ENCODE data around the gene EHD4.

EHD4 gene

DNA sequence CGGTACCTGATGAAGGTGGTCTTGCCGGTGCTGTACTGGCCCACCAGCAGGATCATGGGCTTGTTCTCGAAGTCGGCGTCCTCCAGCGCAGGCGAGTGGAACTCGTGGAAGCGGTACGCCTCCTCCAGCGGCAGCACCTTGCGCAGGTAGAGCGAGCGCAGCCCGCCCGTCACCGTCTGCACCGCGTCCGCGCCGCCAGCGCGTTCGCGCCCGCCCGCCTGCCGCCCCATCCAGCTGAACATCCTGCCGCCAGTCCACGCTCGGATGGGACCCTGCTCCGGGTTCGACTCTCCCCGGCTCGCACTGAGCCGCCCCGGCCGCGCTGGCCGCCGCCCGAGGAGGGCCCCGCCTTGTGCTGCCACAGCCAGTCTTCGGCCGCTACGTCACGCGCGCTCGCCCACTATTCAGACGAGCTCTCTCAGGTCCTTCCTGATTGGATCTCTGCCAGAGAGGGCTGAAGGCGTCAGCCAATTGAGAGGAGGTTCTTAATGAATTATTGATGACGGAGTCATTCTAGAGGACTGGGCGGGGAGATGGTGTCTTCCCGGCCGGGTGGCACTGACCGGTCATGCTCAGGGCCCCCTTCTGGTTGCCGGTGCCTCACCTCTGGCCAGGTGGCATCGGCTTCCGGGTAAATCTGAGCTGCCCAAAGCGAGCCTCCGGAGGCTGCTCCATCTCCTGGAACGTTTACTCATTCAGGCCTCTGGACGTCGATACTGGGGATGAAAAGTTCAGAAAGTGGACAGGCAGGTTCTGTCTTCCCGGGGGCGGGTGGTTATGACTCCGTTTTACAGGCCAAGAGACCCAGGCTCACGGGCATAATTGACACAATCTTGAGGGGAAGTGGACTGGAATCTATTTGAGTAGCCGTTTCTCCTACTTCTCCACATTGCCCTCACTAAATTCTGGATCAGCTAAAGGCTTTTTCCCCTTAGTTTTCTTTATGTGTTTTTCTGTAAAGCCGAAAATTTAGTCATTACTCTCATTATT is at the start of gene EHD4:
EHD4 (minus strand) TSS at position 305 of the 990 bp plus-strand sequence; CDS start at position 242, 63 bp downstream.
- DNase-seq: peak; percentile 97

DNA sequence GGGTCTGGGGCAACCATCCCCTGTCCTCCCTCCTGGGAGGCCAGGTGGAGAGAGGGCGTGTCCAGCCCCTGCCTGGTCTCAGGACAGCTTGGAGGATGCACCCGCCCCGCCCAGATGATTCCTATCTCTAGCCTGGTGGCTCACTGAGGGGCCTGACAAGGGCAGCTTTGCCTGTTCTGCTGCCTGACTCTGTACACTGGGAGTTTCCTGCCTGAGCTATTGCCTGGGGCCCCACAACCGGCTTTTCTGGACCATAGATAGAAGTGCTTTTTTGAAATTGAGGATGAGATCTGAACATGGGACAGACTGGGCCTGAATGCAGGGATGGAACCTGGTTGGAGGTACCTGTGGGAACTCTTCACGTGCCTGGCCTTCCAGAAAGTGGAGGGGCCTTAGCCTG is 49.2 kb upstream of the EHD4 start:
- no peak for DNase-seq

DNA sequence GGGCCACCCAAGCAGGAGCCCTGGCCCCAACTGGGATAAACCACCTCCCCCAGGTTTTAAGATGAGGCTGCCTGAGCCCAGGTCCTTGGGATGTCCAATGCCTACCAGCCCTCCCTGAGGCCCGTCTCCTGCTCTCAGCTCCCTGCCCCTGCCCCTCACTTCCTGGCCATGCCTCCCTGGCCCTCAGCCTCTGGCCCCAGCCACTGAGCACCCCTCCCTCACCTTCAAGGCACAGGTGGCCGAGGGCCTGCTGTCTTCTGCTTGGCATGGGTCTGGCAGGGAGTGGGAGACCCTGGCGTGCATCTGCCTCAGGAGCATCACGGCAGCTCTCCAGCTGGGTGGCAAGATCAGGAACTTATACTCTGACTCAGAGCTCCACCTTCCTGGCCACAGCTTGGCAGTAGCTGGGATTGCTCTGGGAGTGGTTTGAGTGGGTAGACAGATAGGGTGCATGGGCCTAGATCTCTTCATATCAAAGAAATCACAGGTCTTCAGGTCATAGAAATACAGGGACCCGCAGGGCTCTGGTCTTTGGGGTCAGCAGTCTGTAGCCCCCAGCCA is 48.4 kb upstream of the EHD4 start, which contains the start of gene PLA2G4E:
PLA2G4E (minus strand) TSS at position 330 of the 561 bp plus-strand sequence; CDS start at position 318, 12 bp downstream.
- DNase-seq: no peak

DNA sequence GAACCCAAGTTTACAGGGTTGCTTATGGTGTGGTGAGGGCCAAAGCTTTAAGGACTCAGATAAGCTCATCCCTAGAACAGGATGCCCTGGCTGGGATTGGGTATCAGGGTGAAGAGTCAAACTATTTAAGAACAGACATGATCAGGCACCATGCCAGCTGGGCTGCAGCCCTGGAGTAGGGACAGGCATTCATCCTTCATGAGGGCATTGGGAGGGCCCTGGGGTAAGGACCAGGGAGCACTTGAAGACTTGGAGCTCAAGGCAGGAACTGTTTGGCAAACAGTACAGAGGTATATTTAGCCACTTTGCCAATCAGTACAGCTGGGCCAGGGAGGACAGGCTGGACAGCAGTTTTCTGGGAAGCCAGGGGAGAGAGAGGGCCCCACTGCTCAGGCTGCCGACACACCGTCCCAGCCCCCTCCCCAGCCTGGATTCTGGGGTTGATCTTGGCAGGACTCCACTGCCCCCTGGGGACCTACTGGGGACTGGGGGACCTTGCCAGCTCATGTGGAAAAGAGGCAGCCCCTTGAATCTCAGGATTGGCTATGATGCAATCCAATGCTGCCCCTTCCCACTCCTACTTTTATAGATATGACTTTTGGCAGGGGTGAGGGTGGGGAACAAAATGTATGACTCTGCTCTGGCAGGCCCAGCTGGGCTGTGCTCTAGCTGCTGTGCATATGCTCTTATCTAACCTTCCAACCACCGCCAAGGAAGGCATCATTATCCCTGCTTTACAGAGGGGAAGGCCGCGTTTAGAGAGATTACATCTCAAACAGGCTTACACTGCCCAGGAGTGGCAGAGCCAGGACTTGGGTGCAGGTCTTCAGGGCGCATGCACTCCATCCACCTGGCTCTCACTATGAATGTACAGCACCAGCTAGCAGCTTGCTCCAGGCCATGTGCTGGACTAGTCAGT is 46.2 kb upstream of the EHD4 start:
- no peak for DNase-seq

DNA sequence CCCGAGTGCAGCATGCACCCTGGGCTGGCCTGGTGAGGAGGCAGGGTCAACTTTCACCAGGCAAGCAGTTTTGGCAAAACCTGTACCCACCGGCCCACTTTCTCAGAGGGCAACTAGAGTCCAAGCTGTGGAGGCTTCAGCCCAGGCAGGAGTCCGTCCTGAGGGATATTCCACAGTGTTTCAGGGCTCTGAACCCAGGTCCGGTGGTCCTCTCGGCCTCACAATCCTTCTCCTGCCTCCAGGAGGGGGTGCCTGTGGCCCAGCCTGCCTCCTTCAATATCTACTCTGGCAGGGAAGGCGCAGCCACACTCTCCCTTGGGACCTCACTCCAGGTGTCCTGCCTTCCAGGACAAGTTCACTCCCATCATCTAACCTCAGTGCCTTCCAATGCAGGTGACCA is 44.6 kb upstream of the EHD4 start:
- DNase-seq: no peak

DNA sequence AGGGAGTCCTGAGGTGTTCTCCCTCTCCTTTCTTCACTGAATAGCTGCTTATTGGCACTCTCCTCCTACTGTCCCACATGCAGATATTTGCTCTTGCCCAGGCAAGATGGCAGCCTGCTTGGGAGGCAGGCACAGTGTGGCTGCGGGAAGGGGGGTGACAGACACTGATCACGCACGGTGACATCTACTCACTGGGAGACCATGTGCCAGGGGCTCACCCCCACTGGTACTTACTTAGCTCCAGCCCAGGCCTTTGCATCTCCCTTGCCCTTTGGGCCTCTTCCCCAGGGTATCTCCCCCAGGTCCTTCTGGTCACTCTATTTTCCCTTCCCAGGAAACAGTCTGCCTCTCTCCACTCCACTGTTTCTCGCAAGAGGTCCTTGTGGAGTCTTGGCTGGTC is 42.0 kb upstream of the EHD4 start:
- DNase-seq: no peak

DNA sequence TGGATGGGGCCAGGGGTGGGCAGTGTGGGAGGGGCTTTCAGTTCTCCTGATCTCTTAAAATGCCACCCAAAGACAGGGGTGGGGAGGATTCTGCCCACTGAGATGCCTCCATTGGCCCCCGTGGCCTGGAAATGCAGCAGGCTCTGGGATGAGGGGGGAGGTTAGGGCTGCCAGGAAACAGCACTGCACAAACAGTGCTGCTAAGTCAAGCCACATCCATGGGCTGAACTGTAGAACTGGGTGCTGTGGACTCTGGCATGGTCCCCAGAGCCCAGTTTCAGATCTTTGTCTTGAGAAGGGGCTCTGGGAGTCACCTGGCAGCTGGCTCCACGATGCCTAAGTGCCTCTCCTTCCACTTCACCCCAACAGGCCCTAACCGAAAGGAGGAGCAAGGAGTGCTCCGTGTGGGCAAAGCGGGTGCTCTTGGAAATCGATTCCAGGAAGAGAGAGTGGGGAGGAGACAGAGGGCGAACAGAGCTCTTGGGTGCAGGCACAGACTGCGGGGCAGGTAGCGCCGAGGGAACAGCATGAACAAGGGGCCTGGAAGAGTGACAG is 40.6 kb upstream of the EHD4 start:
- no peak for DNase-seq

DNA sequence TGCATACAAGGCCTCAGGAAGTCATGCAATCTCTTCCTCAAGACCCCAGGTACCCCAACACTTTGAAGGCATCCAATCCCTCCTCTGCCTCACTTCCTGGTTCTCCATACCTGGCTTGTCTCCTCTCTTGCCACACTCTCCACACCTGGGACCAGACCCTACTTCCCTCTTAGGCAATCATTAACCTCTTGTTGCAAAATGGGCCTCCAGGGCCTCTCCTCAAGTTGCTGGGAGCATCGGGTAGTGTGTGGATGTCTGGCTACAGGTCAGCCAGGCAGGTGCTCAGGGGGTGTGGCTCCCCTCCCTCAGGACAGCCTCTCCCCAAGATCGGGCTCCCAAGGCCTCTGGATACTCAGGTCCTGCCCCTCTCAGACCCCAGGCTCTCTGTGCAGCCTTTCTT is 39.9 kb upstream of the EHD4 start:
- no peak for DNase-seq

DNA sequence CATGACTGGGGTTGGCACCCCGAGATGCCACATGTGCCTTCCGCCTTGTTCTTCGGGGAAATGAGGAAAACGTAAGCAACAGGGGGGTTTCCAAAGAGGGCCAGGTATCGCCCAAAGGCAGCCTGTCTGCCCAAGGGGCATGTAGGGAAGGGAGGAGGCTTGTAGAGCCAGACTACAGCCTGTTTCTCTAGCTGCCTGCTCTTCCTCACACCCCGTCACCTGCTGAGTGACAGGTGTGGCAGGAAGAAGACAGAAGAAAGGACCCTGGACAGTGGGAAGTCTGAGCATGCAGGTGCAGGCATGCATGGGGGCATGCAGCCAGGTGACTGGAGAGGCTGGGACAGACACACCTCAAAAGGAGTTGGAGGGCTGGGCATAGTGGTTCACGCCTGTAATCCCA is 38.7 kb upstream of the EHD4 start:
- DNase-seq: peak; percentile 11

DNA sequence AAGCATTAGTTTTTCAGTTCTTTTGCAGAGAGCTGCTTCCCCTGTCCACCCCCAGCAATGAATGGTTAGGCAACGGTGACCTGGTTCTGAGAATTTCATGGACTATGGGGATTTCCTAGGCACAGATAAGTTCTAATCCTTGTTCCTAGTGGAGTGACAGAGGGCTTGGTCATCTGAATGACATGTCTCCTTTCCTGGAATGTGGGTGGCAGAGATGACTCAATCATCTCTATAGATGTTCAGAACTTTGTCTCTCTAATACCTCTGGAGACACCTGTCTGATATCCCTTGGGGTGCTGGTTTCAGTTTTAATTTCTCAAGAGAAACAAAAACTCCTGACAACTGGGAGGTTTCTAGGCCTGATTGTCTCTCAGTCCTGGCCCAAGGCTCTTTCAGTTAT is 38.1 kb upstream of the EHD4 start:
- DNase-seq: no peak

DNA sequence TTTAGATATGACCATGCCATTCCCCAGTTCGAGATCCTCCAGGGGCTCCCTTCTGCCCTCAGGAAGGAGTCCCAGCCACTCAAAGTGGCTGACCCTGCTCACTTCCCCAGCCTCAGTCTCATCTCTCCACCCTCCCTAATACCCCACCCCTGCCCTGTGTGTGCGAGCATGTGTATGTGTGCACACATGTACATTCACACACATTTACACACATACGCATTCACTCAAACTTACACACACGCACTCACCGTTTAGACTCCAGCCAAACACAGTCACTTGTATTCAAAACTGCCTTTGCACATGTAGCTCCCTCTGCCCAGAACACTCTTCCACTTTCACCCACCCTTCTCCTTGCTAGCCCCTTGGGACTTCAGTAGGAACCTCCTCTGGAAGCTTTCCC is 37.1 kb upstream of the EHD4 start:
- no peak for DNase-seq

DNA sequence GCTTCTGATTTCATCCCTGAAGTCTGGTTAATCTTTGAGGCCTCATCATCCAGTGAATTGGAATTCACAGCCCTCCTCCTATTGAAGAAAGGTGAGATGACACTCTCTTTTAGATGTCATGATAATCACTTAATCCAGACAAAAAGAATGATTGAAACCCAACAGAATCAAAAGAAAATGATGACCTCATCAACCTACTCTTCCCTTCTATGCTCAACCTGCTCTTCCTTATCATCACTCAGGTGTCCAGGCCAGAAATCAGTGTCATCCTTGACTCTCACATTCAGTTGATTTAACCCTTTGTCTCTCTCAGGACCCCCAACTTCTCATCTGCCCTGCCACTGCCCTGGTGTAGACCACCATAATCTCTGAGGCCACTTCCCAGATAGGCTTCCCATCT is 36.7 kb upstream of the EHD4 start:
- DNase-seq: no peak

DNA sequence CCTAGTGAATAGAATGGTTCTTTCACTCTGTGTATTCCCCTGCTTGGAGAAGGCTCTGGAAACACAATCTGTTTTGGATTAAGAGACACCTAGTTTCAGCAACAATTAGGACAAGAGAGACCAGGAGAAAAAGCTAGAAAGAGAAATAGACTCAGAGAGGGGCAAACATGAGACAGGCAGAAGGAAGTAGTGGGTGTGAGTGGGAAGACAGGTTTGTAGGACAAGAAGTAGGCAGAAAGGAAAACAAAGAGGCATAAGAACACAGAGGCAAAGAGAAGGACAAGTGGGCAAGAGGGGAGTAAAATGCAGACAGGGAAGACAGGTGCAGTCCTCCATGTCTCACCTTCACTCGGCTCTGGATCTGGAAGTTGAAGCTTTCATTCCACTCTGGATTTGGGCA is 35.0 kb upstream of the EHD4 start:
- DNase-seq: no peak

DNA sequence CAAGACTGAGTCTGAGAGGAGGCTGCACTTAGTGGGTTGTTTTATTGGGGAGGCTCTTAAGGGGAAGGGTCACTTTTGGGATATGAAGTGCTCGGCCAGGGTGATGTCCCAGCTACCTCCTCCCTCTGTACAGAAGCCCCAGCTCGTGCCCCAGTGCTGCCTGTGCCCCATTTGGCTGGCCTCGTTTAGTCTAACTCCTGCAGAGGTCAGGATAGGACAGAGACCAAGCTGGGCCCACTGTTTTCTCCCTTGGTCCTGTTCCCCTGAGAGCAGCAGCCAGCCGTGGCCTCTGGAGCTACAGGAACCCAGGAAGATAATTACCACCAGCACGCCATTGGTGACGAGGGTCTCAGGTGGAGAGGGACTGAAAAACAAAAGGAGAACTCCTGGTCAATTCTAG is 30.0 kb upstream of the EHD4 start:
- DNase-seq: no peak

DNA sequence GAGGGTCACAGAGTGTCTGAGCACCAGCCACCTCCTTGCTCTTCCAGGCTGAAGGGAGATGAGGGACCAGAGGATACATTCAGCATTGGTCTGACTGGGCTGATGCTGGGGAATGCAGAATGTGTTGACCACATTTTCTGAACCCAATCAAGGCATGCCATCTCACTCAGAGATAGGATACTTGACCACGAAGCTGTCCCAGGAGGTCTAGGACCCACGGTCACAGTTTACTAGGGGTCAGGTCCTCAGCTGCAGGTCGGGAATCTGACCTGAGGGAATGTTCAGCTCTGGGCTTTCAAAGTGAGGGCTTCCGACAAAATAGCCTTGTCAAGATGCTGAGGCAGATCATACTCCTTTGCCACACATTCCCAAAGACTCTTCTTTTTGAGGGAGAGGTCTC is 28.9 kb upstream of the EHD4 start:
- no peak for DNase-seq

DNA sequence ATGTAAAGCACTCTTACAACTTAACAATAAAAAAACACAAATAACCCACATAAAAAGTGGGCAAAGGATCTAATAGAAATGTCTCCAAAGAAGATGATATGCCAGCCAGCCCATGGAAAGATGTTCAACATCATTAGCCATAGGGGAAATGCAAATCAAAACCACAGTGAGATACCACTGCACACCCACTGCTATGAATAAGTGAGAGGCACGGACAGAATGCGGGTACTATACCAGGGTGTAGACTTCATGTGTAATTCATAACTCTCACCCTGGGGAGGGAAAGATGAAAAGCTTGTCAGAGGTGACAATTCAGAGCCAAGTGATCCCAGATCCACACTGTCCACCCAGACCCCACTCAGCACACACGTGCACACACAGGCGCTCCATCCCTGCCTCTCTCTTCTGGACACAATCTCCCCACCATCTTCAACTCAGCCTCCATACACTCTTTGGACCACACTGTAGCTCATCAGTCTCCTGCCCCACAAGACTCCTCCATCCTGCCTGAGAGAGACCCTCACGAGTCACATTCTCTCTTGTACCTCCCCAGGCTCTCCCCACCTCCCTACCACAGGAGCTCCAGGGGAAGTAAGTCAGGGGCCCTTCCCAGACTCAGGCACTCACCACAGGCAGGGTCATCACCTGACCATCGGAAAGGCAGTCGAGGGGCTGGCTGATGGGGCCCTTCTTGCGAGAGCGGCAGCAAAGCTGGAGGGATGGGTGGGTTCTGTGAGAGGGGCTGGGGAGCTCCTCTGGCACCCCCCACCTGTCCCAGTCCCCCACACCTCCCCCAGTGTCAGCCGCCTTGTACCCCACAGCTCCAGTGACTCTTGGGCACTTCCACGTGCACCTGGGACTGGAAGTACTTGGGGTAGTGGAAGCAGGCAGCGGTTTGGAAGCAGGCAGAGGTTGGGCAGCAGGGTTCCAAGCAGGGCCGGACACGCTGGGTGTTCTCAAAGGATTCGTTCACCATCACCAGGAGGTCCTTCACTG is 27.2 kb upstream of the EHD4 start:
- no peak for DNase-seq

DNA sequence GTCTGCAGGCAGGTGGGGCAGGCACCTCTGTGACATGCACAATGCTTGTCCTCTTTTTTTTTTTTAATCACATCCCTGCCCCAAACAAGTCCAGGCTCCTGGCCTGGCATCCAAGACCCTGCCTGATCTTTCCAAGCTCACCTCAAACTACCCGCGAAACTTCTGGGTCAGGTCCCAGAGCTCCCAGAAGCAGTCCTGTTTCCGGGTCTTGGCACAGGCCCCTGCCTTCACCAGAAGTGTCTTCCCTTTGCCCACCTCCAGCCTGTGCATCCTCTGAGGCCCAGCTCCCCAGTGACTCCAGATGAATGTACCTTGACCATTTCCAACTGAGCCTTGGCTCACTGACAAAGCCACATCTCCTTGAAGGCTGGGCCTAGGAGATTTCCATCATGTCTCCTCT is 25.5 kb upstream of the EHD4 start:
- DNase-seq: no peak

DNA sequence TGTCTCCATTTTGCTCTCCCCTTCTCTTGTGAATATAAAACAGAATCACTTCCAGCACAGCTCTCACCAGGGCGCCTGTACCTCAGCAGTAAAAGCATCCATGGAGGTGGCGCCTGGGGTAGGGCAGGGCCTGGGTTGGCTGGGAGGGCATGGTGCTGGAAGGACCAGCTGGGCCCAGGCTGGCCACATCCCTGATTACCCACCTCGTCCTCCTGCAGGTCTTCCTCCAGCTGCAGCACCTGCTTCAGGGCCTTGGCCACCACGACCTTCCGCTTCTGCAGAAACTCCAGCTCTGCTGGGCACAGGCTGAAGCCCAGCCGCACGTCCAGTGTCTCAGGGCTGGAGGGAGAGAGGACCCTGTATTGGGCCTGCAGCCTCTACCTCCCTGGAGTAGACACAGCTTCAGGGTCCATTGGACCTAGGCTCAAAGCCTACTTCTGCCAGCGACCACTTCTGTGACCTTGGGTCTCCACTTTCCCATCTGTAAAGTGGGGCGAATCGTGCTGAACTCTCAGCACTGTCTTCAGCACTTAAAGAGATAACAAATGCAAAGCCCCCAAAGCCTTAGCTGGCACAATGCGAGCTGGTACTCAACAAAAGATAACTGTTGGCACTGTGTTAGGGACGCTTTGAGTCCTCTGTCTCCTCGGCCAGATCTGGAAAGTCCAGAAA is 24.7 kb upstream of the EHD4 start:
- no peak for DNase-seq

DNA sequence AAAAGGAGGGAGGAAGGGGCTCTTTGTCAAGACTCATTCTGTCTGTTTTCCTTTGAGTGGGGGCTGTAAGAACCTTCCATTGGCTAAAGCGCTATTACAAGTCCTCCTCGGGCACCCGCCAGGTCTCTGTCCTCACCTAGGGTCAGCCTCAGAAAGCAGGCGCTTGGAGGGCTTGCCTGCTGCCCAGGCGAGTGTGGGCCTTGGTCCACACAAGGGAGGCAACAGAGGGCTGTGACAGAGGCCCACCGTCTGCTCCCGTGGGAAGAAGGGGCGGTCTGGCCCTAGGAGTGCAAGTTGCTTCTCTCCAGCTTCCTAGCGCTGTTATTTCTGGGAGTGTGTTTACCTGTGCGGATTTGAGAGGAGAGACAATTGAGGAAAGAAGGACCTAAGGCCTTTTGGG is 24.0 kb upstream of the EHD4 start:
- no peak for DNase-seq

DNA sequence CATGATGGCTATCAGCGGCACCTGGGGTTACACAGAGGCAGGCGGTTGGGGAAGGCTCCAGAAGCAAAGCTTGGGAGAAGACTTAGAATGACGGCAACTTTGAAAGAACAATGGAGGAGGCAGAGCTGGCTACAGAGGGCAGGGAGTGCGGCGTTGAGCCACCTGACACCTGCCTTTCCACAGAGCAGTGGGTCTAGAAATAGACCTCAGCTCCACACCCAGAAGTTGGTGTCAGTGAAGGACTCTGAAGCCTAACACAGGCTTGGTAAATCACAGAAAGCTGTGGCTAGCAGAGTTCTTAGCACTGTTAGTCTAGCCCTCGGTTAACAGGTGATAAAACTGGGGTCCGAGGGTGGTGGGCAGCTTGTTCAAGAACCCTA is 23.1 kb upstream of the EHD4 start:
- DNase-seq: no peak

All from NCI-H69 (cell line).